GM12878 (cell line): ENCODE data around the gene DCTPP1. TPM values are rescaled to one million over a fixed set of nuclear protein-coding genes. Genes with fewer than 3 reads are reported as not detected.

Experiments
- CHD2 ChIP-seq: IDR thresholded peaks from 2 replicates; pipeline ENCODE4 v1.6.1; 2011; ENCODE audit warnings: low read depth, low read length, improper control_type of control experiment, borderline replicate concordance
- CREM ChIP-seq: IDR thresholded peaks from 2 replicates; pipeline ENCODE4 v1.6.1; 2014; ENCODE audit warnings: antibody characterized with exemption, low read depth
- EED ChIP-seq: sonication (generic); IDR thresholded peaks from 2 replicates; pipeline ENCODE4 v1.6.1; 2016; ENCODE audit warnings: antibody characterized with exemption, low read depth
- FOXK2 ChIP-seq: fragments of 450-650 bp; IDR thresholded peaks from 2 replicates; pipeline ENCODE4 v1.6.1; 2017; ENCODE audit warnings: mild to moderate bottlenecking, moderate library complexity
- GATAD2B ChIP-seq: fragments of 450-650 bp; conservative IDR thresholded peaks from 2 replicates; pipeline ENCODE4 v1.6.1; 2017; ENCODE audit warnings: low read depth, mild to moderate bottlenecking, moderate library complexity
- IKZF2 ChIP-seq, 2 experiments: fragments of 450-650 bp; IDR thresholded peaks; 2 replicates each; pipeline ENCODE4 v1.6.1; 2017; ENCODE audit warnings: mild to moderate bottlenecking in 2 of 2, moderate library complexity in 2 of 2
- IRF3 ChIP-seq: fragments of 450-650 bp; IDR thresholded peaks from 2 replicates; pipeline ENCODE4 v1.6.1; 2014; ENCODE audit warnings: mild to moderate bottlenecking
- MXI1 ChIP-seq: fragments of 150-350 bp; IDR thresholded peaks from 2 replicates; pipeline ENCODE4 v1.6.1; 2011; ENCODE audit warnings: low read depth, mild to moderate bottlenecking, inconsistent platforms, low read length, improper control_type of control experiment
- NFYB ChIP-seq: IDR thresholded peaks from 2 replicates; pipeline ENCODE4 v1.6.1; 2011; ENCODE audit warnings: low read depth, mild to moderate bottlenecking, low read length, improper control_type of control experiment, moderate library complexity; ENCODE audit not compliant: insufficient read depth
- RFX5 ChIP-seq: IDR thresholded peaks from 2 replicates; pipeline ENCODE4 v1.6.1; 2011; ENCODE audit warnings: low read depth, low read length, improper control_type of control experiment
- SRF ChIP-seq, 2 experiments: IDR thresholded peaks; 2 replicates each; pipeline ENCODE4 v1.6.1; 2011; ENCODE audit warnings: low read depth in 2 of 2, low read length in 2 of 2, mild to moderate bottlenecking in 1 of 2, moderate library complexity in 1 of 2
- STAT3 ChIP-seq: IDR thresholded peaks from 2 replicates; pipeline ENCODE4 v1.6.1; 2011; ENCODE audit warnings: low read depth, low read length, improper control_type of control experiment
- ZBTB4 ChIP-seq: fragments of 450-650 bp; formaldehyde crosslinking; IDR thresholded peaks from 2 replicates; pipeline ENCODE4 v1.4.0; 2022; ENCODE audit warnings: mild to moderate bottlenecking, moderate library complexity
- polyA plus RNA-seq, 11 experiments: library from polyadenylated mRNA; depleted of rRNA in 4 of 11; unstranded in 6 of 11; stranded (reverse) in 5 of 11; fragments of >200 nt; fragmentation: Nextera tagmentation in 4 of 11; fragmentation: Illumina TruSeq in 1 of 11; extraction: Ambion mirVana in 4 of 11; extraction: Trizol in 1 of 11; gene quantifications; 1 replicate in 1 of 11; 2 replicates in 10 of 11; pipeline versions ENCODE4 v1.2.1 to v1.2.3, GENCODE V29; 2011 to 2016; ENCODE audit warnings: inconsistent platforms in 2 of 11, missing spikeins in 2 of 11, low read depth in 1 of 11
- total RNA-seq, 4 experiments: library from RNA; depleted of rRNA in 3 of 4; stranded (reverse); fragments of >200 nt in 3 of 4; fragmentation: Illumina TruSeq in 1 of 4; extraction: Trizol in 1 of 4; gene quantifications; 2 replicates each; pipeline versions ENCODE4 v1.2.1 to v1.2.3, GENCODE V29; 2013 to 2021
- TF ChIP-seq, protein P1 (sequence below): fragments of 450-650 bp; IDR thresholded peaks from 2 replicates; pipeline ENCODE4 v1.6.1; 2017; ENCODE audit warnings: mild to moderate bottlenecking, moderate library complexity
- TF ChIP-seq, protein P2 (sequence below): fragments of 450-650 bp; formaldehyde crosslinking; IDR thresholded peaks from 2 replicates; pipeline ENCODE4 v1.4.0; 2020; ENCODE audit warnings: mild to moderate bottlenecking, moderate library complexity
- TF ChIP-seq, protein P3 (sequence below): IDR thresholded peaks from 2 replicates; pipeline ENCODE4 v1.6.1; 2012; ENCODE audit warnings: low read depth, low read length, improper control_type of control experiment

Gene DCTPP1
- total and polyA plus RNA-seq, 10 of the 15 experiments (the other 5 are each of a cell fraction or from before 2014, with no cell fraction given) = 72.1 to 266 (median 157) TPM

GRCh38 chr16:30458561-30459394 is 28.9 kb upstream of the DCTPP1 start (continued):
- TF ChIP-seq ZBTB4 (CRISPR knock-in tag) (no peak), RFX5 (no peak), EED (peak; percentile 99), STAT3 (no peak), IRF3 (no peak), IKZF2 (IDR thresholded peaks at IDR 0.05) (peak; percentile 100), CHD2 (peak; percentile 92), SRF (IDR thresholded peaks at IDR 0.05; ENCODE audit: low read depth in 2 of 2, low read length in 2 of 2) (no peak), GATAD2B (peak; percentile 97), FOXK2 (no peak), NFYB (no peak), CREM (peak; percentile 97), MXI1 (peak; percentile 74)
- TF ChIP-seq, protein P1, sequence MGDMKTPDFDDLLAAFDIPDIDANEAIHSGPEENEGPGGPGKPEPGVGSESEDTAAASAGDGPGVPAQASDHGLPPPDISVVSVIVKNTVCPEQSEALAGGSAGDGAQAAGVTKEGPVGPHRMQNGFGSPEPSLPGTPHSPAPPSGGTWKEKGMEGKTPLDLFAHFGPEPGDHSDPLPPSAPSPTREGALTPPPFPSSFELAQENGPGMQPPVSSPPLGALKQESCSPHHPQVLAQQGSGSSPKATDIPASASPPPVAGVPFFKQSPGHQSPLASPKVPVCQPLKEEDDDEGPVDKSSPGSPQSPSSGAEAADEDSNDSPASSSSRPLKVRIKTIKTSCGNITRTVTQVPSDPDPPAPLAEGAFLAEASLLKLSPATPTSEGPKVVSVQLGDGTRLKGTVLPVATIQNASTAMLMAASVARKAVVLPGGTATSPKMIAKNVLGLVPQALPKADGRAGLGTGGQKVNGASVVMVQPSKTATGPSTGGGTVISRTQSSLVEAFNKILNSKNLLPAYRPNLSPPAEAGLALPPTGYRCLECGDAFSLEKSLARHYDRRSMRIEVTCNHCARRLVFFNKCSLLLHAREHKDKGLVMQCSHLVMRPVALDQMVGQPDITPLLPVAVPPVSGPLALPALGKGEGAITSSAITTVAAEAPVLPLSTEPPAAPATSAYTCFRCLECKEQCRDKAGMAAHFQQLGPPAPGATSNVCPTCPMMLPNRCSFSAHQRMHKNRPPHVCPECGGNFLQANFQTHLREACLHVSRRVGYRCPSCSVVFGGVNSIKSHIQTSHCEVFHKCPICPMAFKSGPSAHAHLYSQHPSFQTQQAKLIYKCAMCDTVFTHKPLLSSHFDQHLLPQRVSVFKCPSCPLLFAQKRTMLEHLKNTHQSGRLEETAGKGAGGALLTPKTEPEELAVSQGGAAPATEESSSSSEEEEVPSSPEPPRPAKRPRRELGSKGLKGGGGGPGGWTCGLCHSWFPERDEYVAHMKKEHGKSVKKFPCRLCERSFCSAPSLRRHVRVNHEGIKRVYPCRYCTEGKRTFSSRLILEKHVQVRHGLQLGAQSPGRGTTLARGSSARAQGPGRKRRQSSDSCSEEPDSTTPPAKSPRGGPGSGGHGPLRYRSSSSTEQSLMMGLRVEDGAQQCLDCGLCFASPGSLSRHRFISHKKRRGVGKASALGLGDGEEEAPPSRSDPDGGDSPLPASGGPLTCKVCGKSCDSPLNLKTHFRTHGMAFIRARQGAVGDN = peak; percentile 97
- TF ChIP-seq, protein P2, sequence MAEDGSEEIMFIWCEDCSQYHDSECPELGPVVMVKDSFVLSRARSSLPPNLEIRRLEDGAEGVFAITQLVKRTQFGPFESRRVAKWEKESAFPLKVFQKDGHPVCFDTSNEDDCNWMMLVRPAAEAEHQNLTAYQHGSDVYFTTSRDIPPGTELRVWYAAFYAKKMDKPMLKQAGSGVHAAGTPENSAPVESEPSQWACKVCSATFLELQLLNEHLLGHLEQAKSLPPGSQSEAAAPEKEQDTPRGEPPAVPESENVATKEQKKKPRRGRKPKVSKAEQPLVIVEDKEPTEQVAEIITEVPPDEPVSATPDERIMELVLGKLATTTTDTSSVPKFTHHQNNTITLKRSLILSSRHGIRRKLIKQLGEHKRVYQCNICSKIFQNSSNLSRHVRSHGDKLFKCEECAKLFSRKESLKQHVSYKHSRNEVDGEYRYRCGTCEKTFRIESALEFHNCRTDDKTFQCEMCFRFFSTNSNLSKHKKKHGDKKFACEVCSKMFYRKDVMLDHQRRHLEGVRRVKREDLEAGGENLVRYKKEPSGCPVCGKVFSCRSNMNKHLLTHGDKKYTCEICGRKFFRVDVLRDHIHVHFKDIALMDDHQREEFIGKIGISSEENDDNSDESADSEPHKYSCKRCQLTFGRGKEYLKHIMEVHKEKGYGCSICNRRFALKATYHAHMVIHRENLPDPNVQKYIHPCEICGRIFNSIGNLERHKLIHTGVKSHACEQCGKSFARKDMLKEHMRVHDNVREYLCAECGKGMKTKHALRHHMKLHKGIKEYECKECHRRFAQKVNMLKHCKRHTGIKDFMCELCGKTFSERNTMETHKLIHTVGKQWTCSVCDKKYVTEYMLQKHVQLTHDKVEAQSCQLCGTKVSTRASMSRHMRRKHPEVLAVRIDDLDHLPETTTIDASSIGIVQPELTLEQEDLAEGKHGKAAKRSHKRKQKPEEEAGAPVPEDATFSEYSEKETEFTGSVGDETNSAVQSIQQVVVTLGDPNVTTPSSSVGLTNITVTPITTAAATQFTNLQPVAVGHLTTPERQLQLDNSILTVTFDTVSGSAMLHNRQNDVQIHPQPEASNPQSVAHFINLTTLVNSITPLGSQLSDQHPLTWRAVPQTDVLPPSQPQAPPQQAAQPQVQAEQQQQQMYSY (CRISPR knock-in tag) = no peak
- TF ChIP-seq, protein P3, sequence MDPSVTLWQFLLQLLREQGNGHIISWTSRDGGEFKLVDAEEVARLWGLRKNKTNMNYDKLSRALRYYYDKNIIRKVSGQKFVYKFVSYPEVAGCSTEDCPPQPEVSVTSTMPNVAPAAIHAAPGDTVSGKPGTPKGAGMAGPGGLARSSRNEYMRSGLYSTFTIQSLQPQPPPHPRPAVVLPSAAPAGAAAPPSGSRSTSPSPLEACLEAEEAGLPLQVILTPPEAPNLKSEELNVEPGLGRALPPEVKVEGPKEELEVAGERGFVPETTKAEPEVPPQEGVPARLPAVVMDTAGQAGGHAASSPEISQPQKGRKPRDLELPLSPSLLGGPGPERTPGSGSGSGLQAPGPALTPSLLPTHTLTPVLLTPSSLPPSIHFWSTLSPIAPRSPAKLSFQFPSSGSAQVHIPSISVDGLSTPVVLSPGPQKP = peak; percentile 48; the same call in 1 of the 2 replicates
